C4-2B (cell line): Measurements from ENCODE around the gene RNF31.

ENCODE experiments used
- H3K27ac ChIP-seq: fragments of 450-650 bp; 2 replicates; pipeline ENCODE4 v1.5.1; 2017
- ZFX ChIP-seq: fragments of 450-650 bp; IDR thresholded peaks from 2 replicates; pipeline ENCODE4 v1.6.1; 2017
- TF ChIP-seq, protein P1 (sequence below): fragments of 450-650 bp; conservative IDR thresholded peaks from 2 replicates; pipeline ENCODE4 v1.5.1; 2017; ENCODE audit warnings: mild to moderate bottlenecking

The RNF31 gene

DNA sequence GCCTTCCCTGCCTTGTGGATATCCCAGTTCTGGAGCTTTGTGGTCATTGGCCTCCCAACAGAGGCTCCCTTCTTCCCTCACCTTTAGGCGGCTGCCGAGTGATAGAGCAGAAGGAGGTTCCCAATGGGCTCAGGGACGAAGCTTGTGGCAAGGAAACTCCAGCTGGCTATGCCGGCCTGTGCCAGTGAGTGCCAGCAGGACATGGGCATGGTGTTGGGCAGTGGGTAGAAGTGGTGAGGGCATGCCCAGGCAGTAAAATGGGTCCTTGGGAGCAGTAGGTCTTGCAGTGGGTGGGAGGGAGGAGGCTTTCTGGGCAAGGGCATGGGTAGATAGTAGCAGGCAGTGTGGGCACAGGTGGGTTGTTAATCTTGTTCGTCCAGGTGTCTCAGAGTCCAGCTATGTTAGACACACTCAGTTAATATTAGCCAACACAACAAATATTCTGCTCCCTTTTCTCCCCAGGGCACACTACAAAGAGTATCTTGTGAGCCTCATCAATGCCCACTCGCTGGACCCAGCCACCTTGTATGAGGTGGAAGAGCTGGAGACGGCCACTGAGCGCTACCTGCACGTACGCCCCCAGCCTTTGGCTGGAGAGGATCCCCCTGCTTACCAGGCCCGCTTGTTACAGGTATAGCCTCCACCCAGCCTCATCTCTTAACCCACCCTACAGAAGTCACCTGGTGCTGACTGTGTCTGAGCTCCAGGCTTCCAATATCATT lies 12.6 kb downstream of the RNF31 start:
- no peak overlapping the region for H3K27ac ChIP-seq
- TF ChIP-seq, protein P1, sequence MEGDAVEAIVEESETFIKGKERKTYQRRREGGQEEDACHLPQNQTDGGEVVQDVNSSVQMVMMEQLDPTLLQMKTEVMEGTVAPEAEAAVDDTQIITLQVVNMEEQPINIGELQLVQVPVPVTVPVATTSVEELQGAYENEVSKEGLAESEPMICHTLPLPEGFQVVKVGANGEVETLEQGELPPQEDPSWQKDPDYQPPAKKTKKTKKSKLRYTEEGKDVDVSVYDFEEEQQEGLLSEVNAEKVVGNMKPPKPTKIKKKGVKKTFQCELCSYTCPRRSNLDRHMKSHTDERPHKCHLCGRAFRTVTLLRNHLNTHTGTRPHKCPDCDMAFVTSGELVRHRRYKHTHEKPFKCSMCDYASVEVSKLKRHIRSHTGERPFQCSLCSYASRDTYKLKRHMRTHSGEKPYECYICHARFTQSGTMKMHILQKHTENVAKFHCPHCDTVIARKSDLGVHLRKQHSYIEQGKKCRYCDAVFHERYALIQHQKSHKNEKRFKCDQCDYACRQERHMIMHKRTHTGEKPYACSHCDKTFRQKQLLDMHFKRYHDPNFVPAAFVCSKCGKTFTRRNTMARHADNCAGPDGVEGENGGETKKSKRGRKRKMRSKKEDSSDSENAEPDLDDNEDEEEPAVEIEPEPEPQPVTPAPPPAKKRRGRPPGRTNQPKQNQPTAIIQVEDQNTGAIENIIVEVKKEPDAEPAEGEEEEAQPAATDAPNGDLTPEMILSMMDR: no peak
- no peak for TF ChIP-seq ZFX

DNA sequence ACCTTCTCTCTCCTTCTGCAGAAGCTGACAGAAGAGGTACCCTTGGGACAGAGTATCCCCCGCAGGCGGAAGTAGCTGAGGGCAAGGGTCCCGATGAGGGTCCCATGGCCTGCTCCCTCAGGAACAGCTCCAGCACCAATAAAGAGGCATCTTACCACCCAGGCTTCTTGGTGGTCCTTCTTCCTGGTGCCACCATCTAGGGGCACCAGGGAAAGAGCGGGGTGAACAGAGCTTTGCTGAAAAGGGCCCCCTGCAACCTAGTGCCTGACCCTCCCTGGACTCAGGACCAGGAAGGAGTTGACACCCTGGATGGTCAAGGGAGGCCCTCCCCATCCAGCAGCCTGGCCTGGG lies 13.2 kb downstream of the RNF31 start:
- no peak for TF ChIP-seq ZFX
- TF ChIP-seq, protein P1: no peak

DNA sequence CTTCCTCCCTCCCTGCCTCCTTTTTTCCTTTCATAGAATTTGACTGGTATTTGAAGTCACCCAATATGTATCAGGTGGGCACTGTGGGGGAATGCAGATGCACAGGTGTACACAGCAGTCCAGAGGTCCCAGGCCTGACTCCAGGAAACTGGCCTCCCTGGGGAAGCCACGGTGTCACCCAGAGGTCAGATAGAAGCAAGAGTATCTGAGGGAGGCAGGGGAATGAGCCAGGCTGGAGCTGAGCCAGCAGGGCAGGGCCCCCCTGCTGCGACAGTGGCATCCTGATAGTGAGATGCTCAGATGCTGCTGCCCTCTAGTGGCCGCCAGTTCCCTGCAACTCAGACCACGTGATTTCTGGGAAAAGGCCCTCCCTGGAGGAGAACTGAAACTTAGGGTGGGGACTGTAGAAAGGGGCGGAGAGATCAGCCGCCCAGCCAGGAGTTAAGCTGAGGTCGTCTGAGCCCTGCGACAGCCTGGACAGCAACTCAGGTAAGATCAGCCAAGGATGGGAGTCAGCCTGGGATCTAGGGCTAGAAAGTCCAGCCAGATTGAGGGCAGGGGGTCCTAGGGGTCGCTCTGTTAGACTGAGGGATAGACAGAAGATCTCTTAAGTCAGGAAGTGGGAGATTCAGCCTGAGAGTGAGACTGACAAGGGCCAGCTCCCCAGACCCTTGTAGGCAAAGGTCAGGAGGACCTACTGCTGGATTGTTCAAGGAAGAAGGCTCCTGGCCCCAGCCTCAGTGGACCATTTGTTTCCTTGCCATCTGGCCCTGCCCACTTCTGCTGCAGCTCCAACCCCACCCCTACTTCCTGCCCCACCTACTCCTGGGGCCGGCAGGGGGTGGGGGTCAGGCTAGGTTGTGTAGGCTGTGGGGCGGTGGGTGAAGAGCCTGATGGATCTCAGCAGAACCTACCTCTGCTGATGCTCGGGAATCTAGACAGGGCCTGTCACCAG lies 13.8 kb downstream of the RNF31 start, which contains the start of gene IRF9:
IRF9 (plus strand) TSS at position 416 of the 955 bp plus-strand sequence. CDS start 880 bp downstream, outside the sequence.
- peak within 1 kb of the TSS; percentile 23; the same call in 1 of the 2 replicates for H3K27ac ChIP-seq

More for the DNA sequence above, 13.2 kb downstream of the RNF31 start:
- no peak overlapping the region for H3K27ac ChIP-seq

DNA sequence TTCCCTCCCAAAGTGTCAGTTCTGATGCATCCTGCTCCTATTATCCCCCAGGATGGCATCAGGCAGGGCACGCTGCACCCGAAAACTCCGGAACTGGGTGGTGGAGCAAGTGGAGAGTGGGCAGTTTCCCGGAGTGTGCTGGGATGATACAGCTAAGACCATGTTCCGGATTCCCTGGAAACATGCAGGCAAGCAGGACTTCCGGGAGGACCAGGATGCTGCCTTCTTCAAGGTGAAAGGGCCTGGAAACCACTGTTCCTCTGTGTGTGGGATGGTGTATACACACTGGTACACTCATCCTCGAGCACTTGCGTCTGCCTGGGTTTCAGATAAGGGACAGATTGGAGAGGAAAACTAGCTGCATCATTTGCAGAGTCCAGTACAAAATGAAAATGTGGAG lies 14.8 kb downstream of the RNF31 start:
- H3K27ac ChIP-seq: no peak overlapping the region
- TF ChIP-seq, protein P1: no peak
- TF ChIP-seq ZFX: no peak

More for the DNA sequence above, 13.8 kb downstream of the RNF31 start, which contains the start of gene IRF9:
- no peak for TF ChIP-seq ZFX
- TF ChIP-seq, protein P1: peak; percentile 95

DNA sequence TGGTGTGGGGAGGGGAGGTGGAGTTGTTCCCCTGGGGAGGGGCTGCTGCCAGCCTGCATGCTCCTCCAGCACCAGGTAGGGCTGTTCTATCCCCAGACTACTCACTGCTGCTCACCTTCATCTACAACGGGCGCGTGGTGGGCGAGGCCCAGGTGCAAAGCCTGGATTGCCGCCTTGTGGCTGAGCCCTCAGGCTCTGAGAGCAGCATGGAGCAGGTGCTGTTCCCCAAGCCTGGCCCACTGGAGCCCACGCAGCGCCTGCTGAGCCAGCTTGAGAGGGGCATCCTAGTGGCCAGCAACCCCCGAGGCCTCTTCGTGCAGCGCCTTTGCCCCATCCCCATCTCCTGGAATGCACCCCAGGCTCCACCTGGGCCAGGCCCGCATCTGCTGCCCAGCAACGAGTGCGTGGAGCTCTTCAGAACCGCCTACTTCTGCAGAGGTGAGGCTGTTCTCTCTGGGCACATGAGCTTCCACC lies 17.3 kb downstream of the RNF31 start:
- H3K27ac ChIP-seq: no peak overlapping the region
- no peak for TF ChIP-seq ZFX
- TF ChIP-seq, protein P1: no peak

DNA sequence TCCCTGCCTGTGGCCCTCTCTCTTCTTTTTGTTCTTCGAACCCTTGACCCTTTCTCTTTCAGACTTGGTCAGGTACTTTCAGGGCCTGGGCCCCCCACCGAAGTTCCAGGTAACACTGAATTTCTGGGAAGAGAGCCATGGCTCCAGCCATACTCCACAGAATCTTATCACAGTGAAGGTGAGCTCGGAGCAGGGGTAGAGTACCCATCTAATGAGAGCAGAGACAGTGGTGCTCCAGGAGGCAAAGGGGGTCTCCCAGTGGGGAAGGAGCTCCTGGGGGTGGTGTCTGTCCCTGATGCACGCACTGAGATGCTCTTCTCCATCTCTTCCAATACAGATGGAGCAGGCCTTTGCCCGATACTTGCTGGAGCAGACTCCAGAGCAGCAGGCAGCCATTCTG lies 18.5 kb downstream of the RNF31 start:
- TF ChIP-seq ZFX: no peak
- TF ChIP-seq, protein P1: no peak
- H3K27ac ChIP-seq: no peak overlapping the region
